ENCODE measurements around the gene CPNE5. TPM values are rescaled to one million over a fixed set of nuclear protein-coding genes. Genes with fewer than 3 reads are reported as not detected.

The CPNE5 gene
- total RNA-seq, 4 donors from 2014 or later, result 9.5 to 33.8 (median 12.2) TPM

GRCh38 chr6:36743032-36743431, 96.2 kb downstream of the CPNE5 start:
- H3K27me3 ChIP-seq, result no peaks in the 10 kb centered on the region
- no peak overlapping the region for H3K27ac ChIP-seq
- no peaks in the 10 kb centered on the region for H3K36me3 ChIP-seq
- no peak for DNase-seq
- TF ChIP-seq CTCF (IDR thresholded peaks at IDR 0.05) (no peak), POLR2A (IDR thresholded peaks at IDR 0.05) (no peak)
- H3K4me3 ChIP-seq, result no peak overlapping the region
- H3K4me1 ChIP-seq, result no peaks in the 10 kb centered on the region
- intact Hi-C loops (cut with DNase I; ENCODE audit: low total_unique reads), result no loop called here
- no peaks in the 10 kb centered on the region for H3K9me3 ChIP-seq

DNA sequence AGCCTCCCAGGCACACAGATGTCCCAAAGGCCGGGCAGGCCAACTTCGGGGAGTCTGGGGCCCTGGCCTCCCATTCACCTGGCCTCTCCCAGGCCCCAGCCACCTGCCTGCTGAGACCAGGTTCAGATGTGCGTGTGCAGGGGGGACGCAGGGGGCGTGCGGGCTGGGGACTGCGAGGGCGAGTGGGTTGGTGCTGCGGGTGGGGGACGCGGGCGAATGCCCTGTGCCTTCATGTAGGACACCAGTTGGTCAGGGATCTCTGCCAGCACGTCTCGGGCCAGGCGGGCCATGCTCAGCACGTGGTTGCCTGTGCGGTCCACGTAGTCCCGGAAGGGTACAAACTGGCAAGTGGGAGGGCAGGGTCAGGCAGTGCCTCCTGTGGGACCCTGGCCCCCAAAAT, 97.1 kb downstream of the CPNE5 start:
- intact Hi-C loops (cut with DNase I; ENCODE audit: low total_unique reads), result no loop called here
- TF ChIP-seq POLR2A (IDR thresholded peaks at IDR 0.05) (no peak), CTCF (IDR thresholded peaks at IDR 0.05) (no peak)
- H3K27me3 ChIP-seq, result no peaks in the 10 kb centered on the region
- H3K4me1 ChIP-seq, result no peaks in the 10 kb centered on the region
- no peak for DNase-seq
- no peak overlapping the region for H3K27ac ChIP-seq
- H3K36me3 ChIP-seq, result no peaks in the 10 kb centered on the region
- H3K9me3 ChIP-seq, result no peaks in the 10 kb centered on the region
- H3K4me3 ChIP-seq, result no peak overlapping the region

DNA sequence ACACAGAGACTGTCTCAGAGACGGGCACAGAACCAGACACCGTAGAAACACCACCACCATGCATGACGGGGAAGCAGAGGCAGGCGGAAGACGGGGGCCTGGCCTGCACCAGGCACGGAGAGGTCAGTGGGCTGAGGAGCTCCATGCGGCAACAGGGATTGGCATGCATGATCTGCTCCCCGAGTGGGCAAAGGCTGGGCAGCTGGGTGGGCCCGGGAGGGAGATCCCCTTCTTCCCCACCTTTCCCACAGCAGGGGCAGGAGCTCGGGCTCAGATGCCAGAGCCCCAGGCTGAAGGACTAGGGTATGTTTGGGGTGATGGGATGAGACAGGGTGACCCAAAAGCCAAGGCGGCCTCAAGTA, 98.4 kb downstream of the CPNE5 start:
- no peaks in the 10 kb centered on the region for H3K9me3 ChIP-seq
- no peak for TF ChIP-seq POLR2A (IDR thresholded peaks at IDR 0.05)
- no peak for TF ChIP-seq CTCF (IDR thresholded peaks at IDR 0.05)
- intact Hi-C loops (cut with DNase I; ENCODE audit: low total_unique reads), result no loop called here
- H3K36me3 ChIP-seq, result no peaks in the 10 kb centered on the region
- H3K27me3 ChIP-seq, result no peaks in the 10 kb centered on the region
- no peak for DNase-seq
- H3K4me3 ChIP-seq, result no peak overlapping the region
- no peaks in the 10 kb centered on the region for H3K4me1 ChIP-seq
- no peak overlapping the region for H3K27ac ChIP-seq

- Histone ChIP-seq H3K4me3 (no peak overlapping the region), H3K27ac (peak overlapping the region in 1 of 2 donors; percentile 21), H3K4me1 (no peaks in the 10 kb centered on the region), H3K27me3 (no peaks in the 10 kb centered on the region), H3K9me3 (no peaks in the 10 kb centered on the region), H3K36me3 (no peaks in the 10 kb centered on the region)
- TF ChIP-seq CTCF (IDR thresholded peaks at IDR 0.05), result no peak
- no peak for TF ChIP-seq POLR2A (IDR thresholded peaks at IDR 0.05)
- no peak for DNase-seq
- intact Hi-C loops (cut with DNase I; ENCODE audit: low total_unique reads), result no loop called here
Observed at GRCh38 chr6:36739947-36740817, 99.1 kb downstream of the CPNE5 start.

DNA sequence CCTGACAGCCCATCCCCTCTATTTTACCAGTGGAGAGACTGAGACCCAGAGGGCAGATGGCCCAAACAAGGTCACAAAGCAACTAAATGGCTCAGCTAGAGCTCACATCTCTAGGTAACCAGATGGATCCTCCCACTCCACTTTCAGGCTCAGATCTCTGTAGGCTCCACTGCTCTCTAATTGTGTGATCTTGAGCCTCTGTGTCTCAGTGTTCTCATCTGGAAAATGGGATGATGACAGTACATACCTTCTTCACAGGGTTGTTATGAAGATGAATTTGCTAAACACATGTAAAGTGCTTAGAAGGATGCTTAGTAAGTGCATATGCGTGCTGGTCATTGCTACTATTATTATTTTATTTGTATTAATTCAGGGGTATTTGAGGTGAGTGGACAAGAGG, 101.1 kb downstream of the CPNE5 start:
- intact Hi-C loops (cut with DNase I; ENCODE audit: low total_unique reads), result no loop called here
- H3K4me1 ChIP-seq, result no peaks in the 10 kb centered on the region
- no peak for TF ChIP-seq CTCF (IDR thresholded peaks at IDR 0.05)
- TF ChIP-seq POLR2A (IDR thresholded peaks at IDR 0.05), result no peak

More for the DNA sequence above, 101.1 kb downstream of the CPNE5 start:
- Histone ChIP-seq H3K27ac (no peak overlapping the region), H3K4me3 (no peak overlapping the region), H3K27me3 (no peaks in the 10 kb centered on the region), H3K9me3 (no peaks in the 10 kb centered on the region), H3K36me3 (no peaks in the 10 kb centered on the region)
- DNase-seq, result no peak

Measured in uterus (tissue), 4 donors.